Fibroblast of pulmonary artery (primary cell): Measurements from ENCODE around the gene TSPAN32.

Experiments
- DNase-seq: peaks from one replicate; pipeline ENCODE4 v3.0.0-alpha.2; 2010; ENCODE audit warnings: low read depth
- H3K4me3 ChIP-seq: replicated peaks from 2 replicates; pipeline ENCODE4 v1.5.1; 2011; ENCODE audit warnings: low read depth, mild to moderate bottlenecking, control low read depth, low read length, moderate library complexity
- CTCF ChIP-seq: IDR thresholded peaks from 2 replicates; pipeline ENCODE4 v1.5.1; 2011; ENCODE audit warnings: mild to moderate bottlenecking, control low read depth, low read length, inconsistent platforms; ENCODE audit errors: missing control alignments

The TSPAN32 gene

GRCh38 chr11:2264366-2265053, 37.3 kb upstream of the TSPAN32 start:
- DNase-seq = no peak
- no peak for TF ChIP-seq CTCF
- no peak overlapping the region for H3K4me3 ChIP-seq

DNA sequence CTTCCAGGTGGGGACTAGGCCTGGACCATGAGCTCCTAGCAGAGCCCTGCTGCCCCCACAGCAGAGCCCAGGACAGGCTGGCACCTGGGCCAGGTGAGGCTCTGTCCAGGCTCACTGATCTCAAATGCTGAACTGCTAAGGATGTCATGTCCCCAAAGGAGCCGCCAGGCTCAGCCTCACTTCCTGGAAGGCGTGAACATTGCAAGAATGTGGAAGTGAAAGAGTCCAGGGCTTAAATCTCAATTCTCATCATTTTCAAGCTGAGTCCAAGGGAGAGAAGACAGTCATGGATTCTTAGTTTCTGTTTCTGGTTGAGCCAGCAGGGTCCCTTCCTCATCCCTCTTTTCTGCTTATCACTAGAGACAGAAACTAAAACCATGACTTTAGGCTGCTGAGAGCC, 36.4 kb upstream of the TSPAN32 start:
- no peak for TF ChIP-seq CTCF
- H3K4me3 ChIP-seq = no peak overlapping the region
- no peak for DNase-seq

DNA sequence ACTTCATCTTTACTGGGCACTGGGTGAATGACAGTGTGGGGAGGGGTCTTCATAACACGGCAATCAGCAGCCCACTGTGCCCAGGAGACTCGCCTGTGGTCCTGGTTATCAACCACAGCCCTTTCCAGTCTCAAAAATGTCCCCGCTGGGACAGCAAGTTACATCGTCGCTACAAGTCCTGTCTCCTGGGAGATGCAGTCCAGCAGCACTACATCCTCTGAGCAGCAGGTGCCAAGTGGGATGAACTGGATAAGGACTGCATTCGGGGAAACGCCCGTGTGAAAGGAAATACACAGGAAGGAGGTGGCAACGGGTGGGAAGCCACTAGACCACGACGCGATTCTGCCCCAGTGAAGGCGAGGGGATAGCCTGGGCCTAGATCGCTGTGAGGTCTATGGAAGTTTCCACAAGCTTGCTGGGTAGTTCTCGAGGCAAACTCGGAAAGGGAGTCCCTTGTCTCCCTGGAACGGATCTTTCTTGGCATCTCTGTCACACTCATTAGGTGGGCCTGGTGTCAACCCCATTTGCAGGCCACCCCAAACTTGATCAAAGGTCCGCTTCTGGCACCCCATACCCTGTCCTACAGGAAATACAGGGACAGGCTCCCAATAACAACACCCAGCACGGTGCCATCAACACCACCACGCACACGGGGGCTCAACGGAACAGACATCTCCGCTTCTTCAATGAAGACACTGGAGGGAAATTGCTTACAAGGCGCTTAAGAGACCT, 35.8 kb upstream of the TSPAN32 start:
- no peak overlapping the region for H3K4me3 ChIP-seq
- no peak for TF ChIP-seq CTCF
- no peak for DNase-seq

GRCh38 chr11:2266586-2267305, 35.1 kb upstream of the TSPAN32 start:
- no peak for TF ChIP-seq CTCF
- no peak overlapping the region for H3K4me3 ChIP-seq
- DNase-seq = no peak

- no peak for DNase-seq
- H3K4me3 ChIP-seq = no peak overlapping the region
- TF ChIP-seq CTCF = no peak
Measured at GRCh38 chr11:2267306-2267850, 34.4 kb upstream of the TSPAN32 start.

- no peak for DNase-seq
- H3K4me3 ChIP-seq = no peak overlapping the region
- no peak for TF ChIP-seq CTCF
Measured at GRCh38 chr11:2267851-2268728, 33.7 kb upstream of the TSPAN32 start.
